HepG2 (cell line): Measurements from ENCODE around the gene NLRC5. TPM values are rescaled to one million over a fixed set of nuclear protein-coding genes. Genes with fewer than 3 reads are reported as not detected.
A peak's percentile ranks its signal among the peaks of the same experiment; 100 is the strongest.

Source experiments
- ASH2L ChIP-seq: fragments of 300-600, 200-600 bp; sonication (generic); IDR thresholded peaks from 2 replicates; pipeline ENCODE4 v1.7.0; 2017; ENCODE audit warnings: low read depth, mild to moderate bottlenecking, moderate library complexity, mixed read lengths, low read length; ENCODE audit not compliant: insufficient read length
- CEBPG ChIP-seq: IDR thresholded peaks from 2 replicates; pipeline ENCODE4 v1.6.1; 2016
- HES4 ChIP-seq: sonication (generic); formaldehyde crosslinking; IDR thresholded peaks from 2 replicates; pipeline ENCODE4 v1.9.0; 2021; ENCODE audit warnings: mild to moderate bottlenecking, missing genetic modification reagents, borderline replicate concordance
- HNF4A ChIP-seq: sonication (generic); formaldehyde crosslinking; IDR thresholded peaks from 2 replicates; pipeline ENCODE4 v1.4.0; 2020; ENCODE audit warnings: missing genetic modification reagents
- KAT7 ChIP-seq: IDR thresholded peaks from 2 replicates; pipeline ENCODE4 v1.6.1; 2018; ENCODE audit warnings: borderline replicate concordance, missing compliant biosample characterization
- NFKB2 ChIP-seq: sonication (generic); formaldehyde crosslinking; IDR thresholded peaks from 2 replicates; pipeline ENCODE4 v1.4.0; 2020; ENCODE audit warnings: missing genetic modification reagents, borderline replicate concordance
- NFKBIZ ChIP-seq: IDR thresholded peaks from 2 replicates; pipeline ENCODE4 v1.6.1; 2018; ENCODE audit warnings: missing genetic modification reagents, missing compliant biosample characterization
- NFRKB ChIP-seq: fragments of 450-650 bp; IDR thresholded peaks from 2 replicates; pipeline ENCODE4 v1.6.1; 2017
- NR2F6 ChIP-seq, 2 experiments: IDR thresholded peaks; 2 replicates each; pipeline ENCODE4 v1.6.1; 2016; ENCODE audit warnings: antibody characterized with exemption in 1 of 2, mild to moderate bottlenecking in 1 of 2
- RARA ChIP-seq: IDR thresholded peaks from 2 replicates; pipeline ENCODE4 v1.6.1; 2016; ENCODE audit warnings: missing genetic modification reagents, missing compliant biosample characterization
- REXO4 ChIP-seq: sonication (generic); formaldehyde crosslinking; IDR thresholded peaks from 2 replicates; pipeline ENCODE4 v1.8.0; 2022; ENCODE audit warnings: missing genetic modification reagents, mild to moderate bottlenecking, borderline replicate concordance
- SALL1 ChIP-seq: sonication (generic); formaldehyde crosslinking; IDR thresholded peaks from 2 replicates; pipeline ENCODE4 v1.8.0; 2022; ENCODE audit warnings: mild to moderate bottlenecking, missing genetic modification reagents
- SETDB1 ChIP-seq: sonication (generic); formaldehyde crosslinking; IDR thresholded peaks from 2 replicates; pipeline ENCODE4 v1.5.1; 2020; ENCODE audit warnings: missing genetic modification reagents, mild to moderate bottlenecking, borderline replicate concordance
- SIX4 ChIP-seq: sonication (generic); formaldehyde crosslinking; IDR thresholded peaks from 2 replicates; pipeline ENCODE4 v1.4.0; 2020; ENCODE audit warnings: missing genetic modification reagents
- SP140L ChIP-seq: sonication (generic); formaldehyde crosslinking; IDR thresholded peaks from 2 replicates; pipeline ENCODE4 v1.4.0; 2020; ENCODE audit warnings: missing genetic modification reagents, borderline replicate concordance
- TBX2 ChIP-seq: sonication (generic); formaldehyde crosslinking; IDR thresholded peaks from 2 replicates; pipeline ENCODE4 v1.5.0; 2020; ENCODE audit warnings: missing genetic modification reagents, mild to moderate bottlenecking, borderline replicate concordance
- ZBTB20 ChIP-seq: sonication (generic); formaldehyde crosslinking; IDR thresholded peaks from 2 replicates; pipeline ENCODE4 v1.8.1; 2023; ENCODE audit warnings: missing genetic modification reagents, low read depth, mild to moderate bottlenecking, borderline replicate concordance
- ZMAT3 ChIP-seq: sonication (generic); formaldehyde crosslinking; conservative IDR thresholded peaks from 2 replicates; pipeline ENCODE4 v1.7.0; 2021; ENCODE audit warnings: missing genetic modification reagents
- ZNF136 ChIP-seq: sonication (generic); formaldehyde crosslinking; IDR thresholded peaks from 2 replicates; pipeline ENCODE4 v1.8.1; 2022; ENCODE audit warnings: low read depth, mild to moderate bottlenecking, moderate library complexity, missing genetic modification reagents
- ZNF382 ChIP-seq: sonication (generic); formaldehyde crosslinking; IDR thresholded peaks from 2 replicates; pipeline ENCODE4 v1.5.0; 2020; ENCODE audit warnings: missing genetic modification reagents, mild to moderate bottlenecking, borderline replicate concordance
- ZNF574 ChIP-seq: sonication (generic); formaldehyde crosslinking; IDR thresholded peaks from 2 replicates; pipeline ENCODE4 v1.4.0; 2020; ENCODE audit warnings: missing genetic modification reagents
- ZNF615 ChIP-seq: sonication (generic); formaldehyde crosslinking; IDR thresholded peaks from 2 replicates; pipeline ENCODE4 v1.5.0; 2020; ENCODE audit warnings: mild to moderate bottlenecking, missing genetic modification reagents, borderline replicate concordance
- ZNF703 ChIP-seq: sonication (generic); formaldehyde crosslinking; IDR thresholded peaks from 2 replicates; pipeline ENCODE4 v1.5.1; 2020; ENCODE audit warnings: missing genetic modification reagents, mild to moderate bottlenecking, moderate library complexity, borderline replicate concordance
- polyA plus RNA-seq, 8 experiments: library from polyadenylated mRNA; depleted of rRNA in 3 of 8; stranded (reverse) in 7 of 8; unstranded in 1 of 8; fragments of >200 nt; fragmentation: Illumina TruSeq in 4 of 8; extraction: Trizol in 4 of 8; gene quantifications; 2 replicates each; pipeline versions ENCODE4 v1.2.1 to v1.2.3, GENCODE V29; 2011 to 2016; ENCODE audit warnings: low read depth in 4 of 8, missing spikeins in 1 of 8, mixed read lengths in 1 of 8; ENCODE audit not compliant: insufficient read depth in 1 of 8
- total RNA-seq, 5 experiments: library from RNA; depleted of rRNA; stranded (reverse); fragments of >200 nt; fragmentation: Illumina TruSeq; extraction: Trizol; gene quantifications; 2 replicates each; pipeline ENCODE4 v1.2.3, GENCODE V29; 2016; ENCODE audit warnings: low read depth in 1 of 5
- TF ChIP-seq, protein P1 (sequence below): sonication (generic); formaldehyde crosslinking; IDR thresholded peaks from 2 replicates; pipeline ENCODE4 v1.8.1; 2023; ENCODE audit warnings: missing genetic modification reagents, mild to moderate bottlenecking, borderline replicate concordance
- TF ChIP-seq, protein P2 (sequence below): sonication (generic); formaldehyde crosslinking; conservative IDR thresholded peaks from 2 replicates; pipeline ENCODE4 v1.8.0; 2022; ENCODE audit warnings: low read depth, missing genetic modification reagents

NLRC5 gene
- total and polyA plus RNA-seq, 2 of the 13 experiments (the other 11 are each of a cell fraction or from before 2014, with no cell fraction given), result 6.3 to 12.7 TPM

GRCh38 chr16:56950881-56951771, 38.2 kb upstream of the NLRC5 start (continued):
- TF ChIP-seq ZNF574 (CRISPR knock-in tag), result 0 out of 2 replicates have a peak, but pooled peaks have one; percentile 6
- TF ChIP-seq RARA (CRISPR knock-in tag), result no peak
- no peak for TF ChIP-seq ZBTB20 (CRISPR knock-in tag)
- TF ChIP-seq, protein P1, sequence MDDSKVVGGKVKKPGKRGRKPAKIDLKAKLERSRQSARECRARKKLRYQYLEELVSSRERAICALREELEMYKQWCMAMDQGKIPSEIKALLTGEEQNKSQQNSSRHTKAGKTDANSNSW (CRISPR knock-in tag), result no peak
- 0 out of 2 replicates have a peak, but pooled peaks have one; percentile 30 for TF ChIP-seq KAT7 (CRISPR knock-in tag)
- no peak for TF ChIP-seq NFKBIZ (CRISPR knock-in tag)
- TF ChIP-seq NFRKB, result no peak
- peak; percentile 25 for TF ChIP-seq ASH2L
- no peak for TF ChIP-seq HNF4A
- TF ChIP-seq NFKB2 (CRISPR knock-in tag), result peak; percentile 61; the same call in 1 of the 2 replicates
- TF ChIP-seq ZMAT3 (CRISPR knock-in tag), result no peak
- TF ChIP-seq SALL1 (CRISPR knock-in tag), result peak; percentile 20; the same call in 1 of the 2 replicates
- TF ChIP-seq SP140L (CRISPR knock-in tag), result no peak
- no peak for TF ChIP-seq CEBPG (CRISPR knock-in tag)
- TF ChIP-seq ZNF703 (CRISPR knock-in tag), result no peak
- no peak for TF ChIP-seq HES4 (CRISPR knock-in tag)
- TF ChIP-seq ZNF382, result no peak
- no peak for TF ChIP-seq ZNF136 (CRISPR knock-in tag)
- no peak for TF ChIP-seq SIX4 (CRISPR knock-in tag)
- no peak for TF ChIP-seq SETDB1
- TF ChIP-seq ZNF615 (CRISPR knock-in tag), result peak; percentile 48; the same call in 1 of the 2 replicates
- TF ChIP-seq, protein P2, sequence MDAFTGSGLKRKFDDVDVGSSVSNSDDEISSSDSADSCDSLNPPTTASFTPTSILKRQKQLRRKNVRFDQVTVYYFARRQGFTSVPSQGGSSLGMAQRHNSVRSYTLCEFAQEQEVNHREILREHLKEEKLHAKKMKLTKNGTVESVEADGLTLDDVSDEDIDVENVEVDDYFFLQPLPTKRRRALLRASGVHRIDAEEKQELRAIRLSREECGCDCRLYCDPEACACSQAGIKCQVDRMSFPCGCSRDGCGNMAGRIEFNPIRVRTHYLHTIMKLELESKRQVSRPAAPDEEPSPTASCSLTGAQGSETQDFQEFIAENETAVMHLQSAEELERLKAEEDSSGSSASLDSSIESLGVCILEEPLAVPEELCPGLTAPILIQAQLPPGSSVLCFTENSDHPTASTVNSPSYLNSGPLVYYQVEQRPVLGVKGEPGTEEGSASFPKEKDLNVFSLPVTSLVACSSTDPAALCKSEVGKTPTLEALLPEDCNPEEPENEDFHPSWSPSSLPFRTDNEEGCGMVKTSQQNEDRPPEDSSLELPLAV (CRISPR knock-in tag), result no peak
- TF ChIP-seq REXO4 (CRISPR knock-in tag), result no peak
- no peak for TF ChIP-seq NR2F6 (IDR thresholded peaks at IDR 0.05)
- 0 out of 2 replicates have a peak, but pooled peaks have one; percentile 27 for TF ChIP-seq NR2F6 (CRISPR knock-in tag; IDR thresholded peaks at IDR 0.05)
- peak; percentile 46; the same call in 1 of the 2 replicates for TF ChIP-seq TBX2 (CRISPR knock-in tag)
